GM12878 (cell line): ENCODE results near the gene HMSD. TPM values are rescaled to one million over a fixed set of nuclear protein-coding genes. Genes with fewer than 3 reads are reported as not detected.

Source experiments
- ATAC-seq: fragments of 200-7000 bp; cut with Tn5 transposase; 3 replicates; pipeline ENCODE4 v1.9.1; 2020; ENCODE audit warnings: mild to moderate bottlenecking, moderate library complexity
- BruUV-seq: library from RNA; stranded (reverse); fragments of 400-500 nt; replicated peaks from 2 replicates; lab custom pipeline; 2021; lab: Mats Ljungman, UMichigan
- CTCF ChIA-PET: fragments of 300-600 bp; sonication (Branson Sonifier 250); formaldehyde crosslinking; extraction: SDS; loops from one replicate; lab custom pipeline; 2021; ENCODE audit warnings: inconsistent platforms; lab: Yijun Ruan, JAX
- POLR2A ChIA-PET: fragments of 350-600 bp; formaldehyde crosslinking; extraction: SDS; loops from one replicate; lab custom pipeline; 2021; ENCODE audit warnings: inconsistent platforms; lab: Charles Lee
- RAD21 ChIA-PET: fragments of 300-600 bp; sonication (Branson Sonifier 250); formaldehyde crosslinking; loops from one replicate; lab custom pipeline; 2023; ENCODE audit warnings: antibody characterized with exemption; ENCODE audit not compliant: unreplicated experiment; lab: Charles Lee
- SMC1A ChIA-PET: fragments of 300-600 bp; sonication (Branson Sonifier 250); formaldehyde crosslinking; loops from one replicate; lab custom pipeline; 2023; ENCODE audit not compliant: unreplicated experiment, uncharacterized antibody; lab: Charles Lee
- DNase-seq: peaks from one replicate; pipeline ENCODE4 v3.0.0-alpha.2; 2011; ENCODE audit warnings: low read depth, low spot score
- FAIRE-seq: peaks from 3 replicates; lab custom pipeline; 2011; peaks lifted over from hg19 to GRCh38; lab: Jason Lieb, UNC
- H2AFZ ChIP-seq: 2 replicates; pipeline ENCODE4 v1.6.0; 2011; ENCODE audit warnings: low read depth, low read length, control low read depth; ENCODE audit not compliant: control insufficient read depth
- H3K27ac ChIP-seq: 2 replicates; pipeline ENCODE4 v1.5.1; 2011; ENCODE audit warnings: control low read depth; ENCODE audit not compliant: control insufficient read depth, insufficient read depth
- H3K27me3 ChIP-seq, 2 experiments: replicated peaks in 1 of 2; 2 replicates each; pipeline versions ENCODE4 v1.6.0 to v1.6.1; 2011; ENCODE audit warnings: low read length in 1 of 2; ENCODE audit not compliant: control insufficient read depth in 2 of 2, insufficient read depth in 2 of 2
- H3K36me3 ChIP-seq, 2 experiments: 2 replicates each; pipeline ENCODE4 v1.5.1; 2011; ENCODE audit warnings: low read length in 1 of 2; ENCODE audit not compliant: control insufficient read depth in 2 of 2, insufficient read depth in 2 of 2
- H3K4me1 ChIP-seq: 2 replicates; pipeline ENCODE4 v1.6.1; 2011; ENCODE audit warnings: mild to moderate bottlenecking, low read length, moderate library complexity, mixed read lengths; ENCODE audit not compliant: control insufficient read depth, insufficient read depth
- H3K4me2 ChIP-seq: 2 replicates; pipeline ENCODE4 v1.6.0; 2011; ENCODE audit warnings: control low read depth; ENCODE audit not compliant: control insufficient read depth, insufficient read depth
- H3K4me3 ChIP-seq: fragments of 200-600 bp; sonication (generic); 2 replicates; pipeline ENCODE4 v1.5.1; 2016
- H3K79me2 ChIP-seq: 2 replicates; pipeline ENCODE4 v1.6.0; 2011; ENCODE audit warnings: low read length; ENCODE audit not compliant: control insufficient read depth, insufficient read depth
- H3K9ac ChIP-seq: 2 replicates; pipeline ENCODE4 v1.8.0; 2011; ENCODE audit warnings: low read length, control low read depth, mixed read lengths; ENCODE audit not compliant: control insufficient read depth, insufficient read depth
- H3K9me3 ChIP-seq: replicated peaks from 3 replicates; pipeline ENCODE4 v1.5.1; 2011; ENCODE audit warnings: mild to moderate bottlenecking, low read length; ENCODE audit not compliant: control insufficient read depth, insufficient read depth
- H4K20me1 ChIP-seq: 2 replicates; pipeline ENCODE4 v1.6.0; 2011; ENCODE audit not compliant: control insufficient read depth, insufficient read depth
- ASH2L ChIP-seq: fragments of 300-600, 200-600 bp; sonication (generic); IDR thresholded peaks from 2 replicates; pipeline ENCODE4 v1.6.1; 2017; ENCODE audit warnings: low read depth, mild to moderate bottlenecking, borderline replicate concordance
- ESRRA ChIP-seq: IDR thresholded peaks from 2 replicates; pipeline ENCODE4 v1.6.1; 2012; ENCODE audit warnings: mild to moderate bottlenecking, low read length, improper control_type of control experiment
- FOXM1 ChIP-seq: IDR thresholded peaks from 2 replicates; pipeline ENCODE4 v1.6.1; 2012; ENCODE audit warnings: low read depth, mild to moderate bottlenecking, inconsistent platforms, low read length, moderate library complexity
- GABPA ChIP-seq: IDR thresholded peaks from 2 replicates; pipeline ENCODE4 v1.6.1; 2014; ENCODE audit warnings: antibody characterized with exemption, low read depth, mild to moderate bottlenecking, inconsistent platforms
- GATAD2B ChIP-seq: fragments of 450-650 bp; conservative IDR thresholded peaks from 2 replicates; pipeline ENCODE4 v1.6.1; 2017; ENCODE audit warnings: low read depth, mild to moderate bottlenecking, moderate library complexity
- HCFC1 ChIP-seq: fragments of 150-350 bp; IDR thresholded peaks from 2 replicates; pipeline ENCODE4 v1.6.1; 2014; ENCODE audit warnings: low read length
- KLF5 ChIP-seq: fragments of 450-650 bp; IDR thresholded peaks from 2 replicates; pipeline ENCODE4 v1.6.1; 2014; ENCODE audit warnings: mild to moderate bottlenecking; ENCODE audit not compliant: partially characterized antibody
- NR2F1 ChIP-seq: fragments of 450-650 bp; conservative IDR thresholded peaks from 2 replicates; pipeline ENCODE4 v1.6.1; 2017; ENCODE audit warnings: mild to moderate bottlenecking
- WGBS: methylation state at CpG from one replicate; pipeline ENCODE4 v1.1.6; 2016; ENCODE audit warnings: low lambda C conversion rate; ENCODE audit not compliant: insufficient replicate concordance, insufficient coverage; ENCODE audit errors: missing lambda C conversion rate; 5-methylcytosine and 5-hydroxymethylcytosine counted together
- in situ Hi-C: fragments of 300-500 bp; cut with MboI; formaldehyde crosslinking; loops from 9 replicates; pipeline ENCODE4 v1.14.3; 2018; ENCODE audit warnings: mixed read lengths
- intact Hi-C: fragments of 100-400 bp; cut with micrococcal nuclease; formaldehyde crosslinking; loops from one replicate; pipeline ENCODE4 v1.14.2; 2022; ENCODE audit not compliant: unreplicated experiment
- polyA plus RNA-seq, 11 experiments: library from polyadenylated mRNA; depleted of rRNA in 4 of 11; unstranded in 6 of 11; stranded (reverse) in 5 of 11; fragments of >200 nt; fragmentation: Nextera tagmentation in 4 of 11; fragmentation: Illumina TruSeq in 1 of 11; extraction: Ambion mirVana in 4 of 11; extraction: Trizol in 1 of 11; gene quantifications; 1 replicate in 1 of 11; 2 replicates in 10 of 11; pipeline versions ENCODE4 v1.2.1 to v1.2.3, GENCODE V29; 2011 to 2016; ENCODE audit warnings: inconsistent platforms in 2 of 11, missing spikeins in 2 of 11, low read depth in 1 of 11
- total RNA-seq, 4 experiments: library from RNA; depleted of rRNA in 3 of 4; stranded (reverse); fragments of >200 nt in 3 of 4; fragmentation: Illumina TruSeq in 1 of 4; extraction: Trizol in 1 of 4; gene quantifications; 2 replicates each; pipeline versions ENCODE4 v1.2.1 to v1.2.3, GENCODE V29; 2013 to 2021

The HMSD gene
- total and polyA plus RNA-seq, 10 of the 15 experiments (the other 5 are each of a cell fraction or from before 2014, with no cell fraction given) = 11.7 to 83.9 (median 37.8) TPM

GRCh38 chr18:63992751-63993150, 43.6 kb downstream of the HMSD start:
- intact Hi-C loops = loop anchor here (5.0 kb wide), 1 partner anchor 100 kb away; no protein-coding TSS in a partner anchor
- no peak overlapping the region for H3K9ac ChIP-seq
- DNase-seq (no peak), FAIRE-seq (no peak), ATAC-seq (no peak)
- peaks cover 2% of the 10 kb centered on the region; the same call in 2 of the 3 replicates for H3K9me3 ChIP-seq
- H3K27ac ChIP-seq = no peak overlapping the region
- whole genome bisulfite sequencing = 95% methylated on average over 7 of the region's 7 CpGs
- H4K20me1 ChIP-seq = no peaks in the 10 kb centered on the region
- CTCF ChIA-PET = interaction anchor here (0.9 to 1.5 kb wide), 3 partner anchors 16 to 54 kb away, joined by 3 to 6 read pairs (median 4); no protein-coding TSS in a partner anchor
- H3K4me2 ChIP-seq = no peak overlapping the region
- BruUV-seq = no TSS peak
- RAD21 ChIA-PET = no interaction called here
- in situ Hi-C loops = loop anchor here (25.0 kb wide), 1 partner anchor 480 kb away; no protein-coding TSS in a partner anchor
- no peaks in the 10 kb centered on the region; a peak in 1 of 4 replicates for H3K36me3 ChIP-seq
- no peaks in the 10 kb centered on the region for H3K79me2 ChIP-seq
- POLR2A ChIA-PET = no interaction called here
- SMC1A ChIA-PET = interaction anchor here (1.3 kb wide), 1 partner anchor 19 kb away, joined by 3 read pairs; no protein-coding TSS in a partner anchor
- no peak overlapping the region for H2AFZ ChIP-seq
- TF ChIP-seq ASH2L (no peak), FOXM1 (no peak), NR2F1 (no peak), HCFC1 (no peak), GATAD2B (no peak), KLF5 (no peak), ESRRA (no peak), GABPA (no peak)
- H3K27me3 ChIP-seq = no peaks in the 10 kb centered on the region
- no peaks in the 10 kb centered on the region for H3K4me1 ChIP-seq
- no peak overlapping the region for H3K4me3 ChIP-seq
